Spleen (tissue), 7 donors: ENCODE data around the gene PYGB.

Source experiments
- POLR2A ChIP-seq, 3 donors: fragments of 450-650 bp; IDR thresholded peaks; one replicate each; pipeline ENCODE4 v1.5.1; 2017; ENCODE audit warnings: antibody characterized with exemption in 3 of 3, mild to moderate bottlenecking in 1 of 3
- POLR2AphosphoS5 ChIP-seq, 3 donors: sonication (generic); formaldehyde crosslinking; IDR thresholded peaks; one replicate each; pipeline ENCODE4 v1.5.1; 2017; ENCODE audit warnings: antibody characterized with exemption in 3 of 3
- TF ChIP-seq, protein P1 (sequence below), 11 experiments: fragments of 200-600 bp in 7 of 11; fragments of 450-650 bp in 4 of 11; sonication (generic) in 4 of 11; IDR thresholded peaks in 8 of 11; conservative IDR thresholded peaks in 3 of 11; 1 replicate in 7 of 11; 2 replicates in 4 of 11; pipeline versions ENCODE4 v1.4.0 to v1.8.0; 2016 to 2021; ENCODE audit warnings: antibody characterized with exemption in 11 of 11, inconsistent platforms in 4 of 11, mild to moderate bottlenecking in 1 of 11
- donor health status: DM: no; HTN: no; CAD: no; lungs with moderate emphysema.
- donor health status: DM: no; HTN: no; CAD: no.
- donor health status: DM: no; HTN: no; CAD: no.

DNA sequence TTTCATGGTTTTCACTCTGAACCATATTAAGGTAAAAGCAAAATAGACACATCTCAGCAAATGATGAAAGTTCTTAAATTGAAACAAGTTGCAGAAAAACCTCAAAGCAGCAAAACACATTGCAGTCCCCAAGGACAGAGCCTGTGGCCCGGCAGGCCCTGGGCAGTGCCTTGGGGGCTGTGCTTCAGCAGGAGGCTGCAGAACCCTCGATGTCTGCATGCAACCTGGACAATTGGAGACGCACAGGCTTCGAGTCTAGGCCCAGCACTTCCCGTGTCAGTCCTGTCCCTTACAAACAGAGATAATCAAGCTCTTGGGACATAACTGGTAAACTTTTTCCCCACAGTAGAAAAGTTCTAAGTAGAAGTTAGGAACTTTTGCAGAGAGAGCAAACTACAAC lies 9.2 kb downstream of the PYGB start:
- TF ChIP-seq, protein P1, sequence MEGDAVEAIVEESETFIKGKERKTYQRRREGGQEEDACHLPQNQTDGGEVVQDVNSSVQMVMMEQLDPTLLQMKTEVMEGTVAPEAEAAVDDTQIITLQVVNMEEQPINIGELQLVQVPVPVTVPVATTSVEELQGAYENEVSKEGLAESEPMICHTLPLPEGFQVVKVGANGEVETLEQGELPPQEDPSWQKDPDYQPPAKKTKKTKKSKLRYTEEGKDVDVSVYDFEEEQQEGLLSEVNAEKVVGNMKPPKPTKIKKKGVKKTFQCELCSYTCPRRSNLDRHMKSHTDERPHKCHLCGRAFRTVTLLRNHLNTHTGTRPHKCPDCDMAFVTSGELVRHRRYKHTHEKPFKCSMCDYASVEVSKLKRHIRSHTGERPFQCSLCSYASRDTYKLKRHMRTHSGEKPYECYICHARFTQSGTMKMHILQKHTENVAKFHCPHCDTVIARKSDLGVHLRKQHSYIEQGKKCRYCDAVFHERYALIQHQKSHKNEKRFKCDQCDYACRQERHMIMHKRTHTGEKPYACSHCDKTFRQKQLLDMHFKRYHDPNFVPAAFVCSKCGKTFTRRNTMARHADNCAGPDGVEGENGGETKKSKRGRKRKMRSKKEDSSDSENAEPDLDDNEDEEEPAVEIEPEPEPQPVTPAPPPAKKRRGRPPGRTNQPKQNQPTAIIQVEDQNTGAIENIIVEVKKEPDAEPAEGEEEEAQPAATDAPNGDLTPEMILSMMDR (IDR thresholded peaks at IDR 0.05 in 8 of 11, conservative IDR thresholded peaks at IDR 0.05 in 3 of 11): no peak
- TF ChIP-seq POLR2AphosphoS5 (IDR thresholded peaks at IDR 0.05) (no peak), POLR2A (IDR thresholded peaks at IDR 0.05) (no peak)
